Measurements from ENCODE around the gene FRMD4B. TPM values are rescaled to one million over a fixed set of nuclear protein-coding genes. Genes with fewer than 3 reads are reported as not detected.

FRMD4B gene
- total RNA-seq, 1 donor from 2014 or later: 140 TPM

GRCh38 chr3:69160525-69160924 lies 225.4 kb downstream of the FRMD4B start:
- no peaks in the 10 kb centered on the region for H3K9me3 Mint-ChIP-seq
- no peaks in the 10 kb centered on the region for H3K36me3 Mint-ChIP-seq
- peaks cover 13% of the 10 kb centered on the region for H3K4me1 Mint-ChIP-seq
- H3K27ac Mint-ChIP-seq: no peak overlapping the region
- DNase-seq (ENCODE audit: low spot score in 2 of 2, unreplicated experiment in 2 of 2): no peak
- TF ChIP-seq CTCF (IDR thresholded peaks at IDR 0.05; ENCODE audit: unreplicated experiment): no peak
- H3K27me3 Mint-ChIP-seq (ENCODE audit: low read depth): no peaks in the 10 kb centered on the region
- no peak overlapping the region for H3K4me3 Mint-ChIP-seq

GRCh38 chr3:69160107-69160506 lies 225.8 kb downstream of the FRMD4B start:
- Mint-ChIP-seq H3K9me3 (no peaks in the 10 kb centered on the region), H3K4me3 (no peak overlapping the region), H3K36me3 (no peaks in the 10 kb centered on the region), H3K27ac (no peak overlapping the region), H3K4me1 (peaks cover 13% of the 10 kb centered on the region), H3K27me3 (ENCODE audit: low read depth) (no peaks in the 10 kb centered on the region)
- DNase-seq (ENCODE audit: low spot score in 2 of 2, unreplicated experiment in 2 of 2): no peak
- no peak for TF ChIP-seq CTCF (IDR thresholded peaks at IDR 0.05; ENCODE audit: unreplicated experiment)

GRCh38 chr3:69149586-69149985 lies 236.3 kb downstream of the FRMD4B start:
- Mint-ChIP-seq H3K9me3 (no peaks in the 10 kb centered on the region), H3K27ac (no peak overlapping the region), H3K4me3 (no peak overlapping the region), H3K36me3 (no peaks in the 10 kb centered on the region), H3K27me3 (ENCODE audit: low read depth) (peaks cover 5% of the 10 kb centered on the region), H3K4me1 (no peaks in the 10 kb centered on the region)
- DNase-seq (ENCODE audit: low spot score in 2 of 2, unreplicated experiment in 2 of 2): no peak
- no peak for TF ChIP-seq CTCF (IDR thresholded peaks at IDR 0.05; ENCODE audit: unreplicated experiment)

- H3K36me3 Mint-ChIP-seq: no peaks in the 10 kb centered on the region
- peaks cover 16% of the 10 kb centered on the region for H3K4me1 Mint-ChIP-seq
- H3K27me3 Mint-ChIP-seq (ENCODE audit: low read depth): no peaks in the 10 kb centered on the region
- H3K9me3 Mint-ChIP-seq: no peaks in the 10 kb centered on the region
- no peak for TF ChIP-seq CTCF (IDR thresholded peaks at IDR 0.05; ENCODE audit: unreplicated experiment)
- H3K4me3 Mint-ChIP-seq: no peak overlapping the region
- DNase-seq (ENCODE audit: low spot score in 2 of 2, unreplicated experiment in 2 of 2): no peak
- H3K27ac Mint-ChIP-seq: no peak overlapping the region
Observed at GRCh38 chr3:69145688-69146087, 240.2 kb downstream of the FRMD4B start.

GRCh38 chr3:69144631-69145245 lies 241.2 kb downstream of the FRMD4B start:
- H3K4me1 Mint-ChIP-seq: peaks cover 16% of the 10 kb centered on the region
- no peaks in the 10 kb centered on the region for H3K27me3 Mint-ChIP-seq (ENCODE audit: low read depth)
- no peaks in the 10 kb centered on the region for H3K36me3 Mint-ChIP-seq
- H3K27ac Mint-ChIP-seq: no peak overlapping the region
- H3K9me3 Mint-ChIP-seq: no peaks in the 10 kb centered on the region
- no peak overlapping the region for H3K4me3 Mint-ChIP-seq
- no peak for TF ChIP-seq CTCF (IDR thresholded peaks at IDR 0.05; ENCODE audit: unreplicated experiment)
- no peak for DNase-seq (ENCODE audit: low spot score in 2 of 2, unreplicated experiment in 2 of 2)

GRCh38 chr3:69143612-69144011 lies 242.3 kb downstream of the FRMD4B start:
- Mint-ChIP-seq H3K27ac (no peak overlapping the region), H3K36me3 (no peaks in the 10 kb centered on the region), H3K27me3 (ENCODE audit: low read depth) (no peaks in the 10 kb centered on the region), H3K4me1 (peaks cover 16% of the 10 kb centered on the region), H3K4me3 (no peak overlapping the region), H3K9me3 (no peaks in the 10 kb centered on the region)
- DNase-seq (ENCODE audit: low spot score in 2 of 2, unreplicated experiment in 2 of 2): no peak
- TF ChIP-seq CTCF (IDR thresholded peaks at IDR 0.05; ENCODE audit: unreplicated experiment): no peak

Measured in mesothelial cell of epicardium (in vitro differentiated cells).